ENCODE measurements around the gene IL24. TPM values are rescaled to one million over a fixed set of nuclear protein-coding genes. Genes with fewer than 3 reads are reported as not detected.

The IL24 gene
- total and polyA plus RNA-seq, 2 donors from 2014 or later, result not detected

GRCh38 chr1:206951318-206952100, 54.3 kb downstream of the IL24 start:
- DNase-seq (peak in 4 of 5 donors; percentile 50 to 86 (median 72)), FAIRE-seq (no peak)
- no peaks in the 10 kb centered on the region for H3K27me3 ChIP-seq (ENCODE audit: control insufficient read depth, insufficient read depth, low read length)
- H3K9me3 ChIP-seq (ENCODE audit: control insufficient read depth in 2 of 3, insufficient read depth in 1 of 3, low read length in 3 of 3), result peaks cover 0 to 5% (median 0%) of the 10 kb centered on the region in 3 donors
- TF ChIP-seq CTCF (IDR thresholded peaks at IDR 0.05; ENCODE audit: borderline replicate concordance, extremely low read depth, insufficient read depth), result no peak
- no peaks in the 10 kb centered on the region for H3K36me3 ChIP-seq (ENCODE audit: control insufficient read depth in 2 of 3, insufficient read depth in 3 of 3, low read length in 3 of 3)
- intact Hi-C loops (cut with DNase I), result no loop called here
- H3K4me1 ChIP-seq (ENCODE audit: control insufficient read depth in 2 of 3, insufficient read depth in 2 of 3, low read depth in 1 of 3, low read length in 3 of 3), result peaks cover 7 to 53% (median 40%) of the 10 kb centered on the region in 3 donors
- H3K9ac ChIP-seq (ENCODE audit: low read length in 3 of 3), result peak overlapping the region in 1 of 3 donors; percentile 38
- H3K27ac ChIP-seq (ENCODE audit: low read depth in 2 of 2, low read length in 2 of 2), result peak overlapping the region; percentile 84 to 86
- peak overlapping the region in 1 of 3 donors; percentile 14 for H3K4me3 ChIP-seq (ENCODE audit: low read length in 3 of 3)

- DNase-seq, result no peak
- peaks cover 0 to 5% (median 0%) of the 10 kb centered on the region in 3 donors for H3K9me3 ChIP-seq (ENCODE audit: control insufficient read depth in 2 of 3, insufficient read depth in 1 of 3, low read length in 3 of 3)
- no peak for FAIRE-seq
- H3K9ac ChIP-seq (ENCODE audit: low read length in 3 of 3), result peak overlapping the region in 1 of 3 donors; percentile 38
- no peaks in the 10 kb centered on the region for H3K36me3 ChIP-seq (ENCODE audit: control insufficient read depth in 2 of 3, insufficient read depth in 3 of 3, low read length in 3 of 3)
- peak overlapping the region; percentile 84 to 86 for H3K27ac ChIP-seq (ENCODE audit: low read depth in 2 of 2, low read length in 2 of 2)
- H3K4me1 ChIP-seq (ENCODE audit: control insufficient read depth in 2 of 3, insufficient read depth in 2 of 3, low read depth in 1 of 3, low read length in 3 of 3), result peaks cover 7 to 53% (median 42%) of the 10 kb centered on the region in 3 donors
- intact Hi-C loops (cut with DNase I), result no loop called here
- H3K4me3 ChIP-seq (ENCODE audit: low read length in 3 of 3), result no peak overlapping the region
- no peaks in the 10 kb centered on the region for H3K27me3 ChIP-seq (ENCODE audit: control insufficient read depth, insufficient read depth, low read length)
- no peak for TF ChIP-seq CTCF (IDR thresholded peaks at IDR 0.05; ENCODE audit: borderline replicate concordance, extremely low read depth, insufficient read depth)
Measured at GRCh38 chr1:206952171-206952570, 54.9 kb downstream of the IL24 start.

DNA sequence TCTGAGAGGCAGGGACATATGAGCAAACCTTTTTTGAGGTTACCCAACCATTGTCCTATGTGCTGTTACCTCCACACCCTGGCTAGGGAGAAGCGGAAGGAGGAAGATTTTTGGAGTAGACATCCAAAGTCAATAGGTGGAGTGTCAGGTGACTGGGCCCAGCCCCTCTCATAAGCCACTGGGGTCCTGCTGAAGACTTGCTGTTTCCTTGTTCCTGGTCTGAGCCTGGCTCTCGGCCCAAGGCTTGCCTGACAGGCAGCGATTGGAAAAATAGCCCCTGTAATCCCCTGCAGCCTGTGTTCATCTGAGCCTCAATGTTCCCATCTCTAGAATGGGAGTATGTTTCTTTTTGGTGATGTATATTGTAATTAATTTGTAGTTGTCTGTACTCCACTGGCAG, 55.9 kb downstream of the IL24 start:
- FAIRE-seq (no peak), DNase-seq (peak in 1 of 5 donors; percentile 85)
- peak overlapping the region; percentile 74 to 84 for H3K27ac ChIP-seq (ENCODE audit: low read depth in 2 of 2, low read length in 2 of 2)
- peaks cover 0 to 5% (median 0%) of the 10 kb centered on the region in 3 donors for H3K9me3 ChIP-seq (ENCODE audit: control insufficient read depth in 2 of 3, insufficient read depth in 1 of 3, low read length in 3 of 3)
- no peaks in the 10 kb centered on the region for H3K36me3 ChIP-seq (ENCODE audit: control insufficient read depth in 2 of 3, insufficient read depth in 3 of 3, low read length in 3 of 3)
- H3K9ac ChIP-seq (ENCODE audit: low read length in 3 of 3), result peak overlapping the region in 1 of 3 donors; percentile 52
- peaks cover 7 to 53% (median 42%) of the 10 kb centered on the region in 3 donors for H3K4me1 ChIP-seq (ENCODE audit: control insufficient read depth in 2 of 3, insufficient read depth in 2 of 3, low read depth in 1 of 3, low read length in 3 of 3)
- no peak overlapping the region for H3K4me3 ChIP-seq (ENCODE audit: low read length in 3 of 3)
- no peak for TF ChIP-seq CTCF (IDR thresholded peaks at IDR 0.05; ENCODE audit: borderline replicate concordance, extremely low read depth, insufficient read depth)
- intact Hi-C loops (cut with DNase I), result no loop called here
- H3K27me3 ChIP-seq (ENCODE audit: control insufficient read depth, insufficient read depth, low read length), result no peaks in the 10 kb centered on the region
